ENCODE measurements around the gene RBL1. TPM values are rescaled to one million over a fixed set of nuclear protein-coding genes. Genes with fewer than 3 reads are reported as not detected.
"Not testable (repeated sequence)": the region's sequence is repeated elsewhere in the genome, so short reads cannot be mapped to it uniquely, and the experiment has no call there.

RBL1 gene
- total RNA-seq, 1 donor from 2014 or later = 3.4 TPM

DNA sequence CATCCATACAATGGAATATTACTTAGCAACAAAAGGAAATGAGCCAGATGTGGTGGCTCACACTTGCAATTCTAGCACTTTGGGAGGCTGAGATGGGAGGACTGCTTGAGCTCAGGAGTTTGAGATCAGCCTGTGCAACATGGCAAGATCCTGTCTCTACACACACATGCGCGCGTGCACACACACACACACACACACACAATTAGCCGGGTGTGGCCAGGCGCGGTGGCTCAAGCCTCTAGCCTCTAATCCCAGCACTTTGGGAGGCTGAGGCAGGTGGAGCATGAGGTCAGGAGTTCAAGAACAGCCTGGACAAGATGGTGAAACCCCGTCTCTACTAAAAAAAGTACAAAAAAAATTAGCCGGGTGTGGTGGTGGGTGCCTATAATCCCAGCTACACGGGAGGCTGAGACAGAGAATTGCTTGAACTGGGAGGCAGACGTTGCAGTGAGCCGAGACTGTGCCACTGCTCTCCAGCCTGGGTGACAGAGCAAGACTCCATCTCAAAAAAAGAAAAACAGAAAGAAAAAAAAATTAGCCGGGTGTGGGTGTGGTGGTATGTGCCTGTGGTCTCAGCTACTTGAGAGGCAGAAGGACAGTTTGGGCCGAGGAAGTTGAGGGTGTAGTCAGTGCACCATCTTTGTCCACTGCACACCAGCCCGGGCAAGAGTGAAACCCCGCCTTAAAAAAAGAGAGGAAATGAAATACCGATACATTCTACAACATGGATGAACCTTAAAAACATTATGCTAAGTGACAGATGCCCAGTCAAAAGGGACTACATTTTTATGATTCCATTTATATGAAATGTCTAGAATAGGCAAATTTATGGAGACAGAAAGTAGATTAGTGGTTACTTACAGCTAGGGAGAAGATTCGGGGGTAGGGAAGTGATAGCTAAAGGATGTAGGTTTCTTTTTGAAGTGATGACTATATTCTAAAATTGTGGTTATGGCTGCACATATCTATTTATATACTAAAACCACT is 52.5 kb downstream of the RBL1 start:
- H3K4me2 ChIP-seq (ENCODE audit: low read length) = no peak overlapping the region
- H3K4me3 Mint-ChIP-seq (ENCODE audit: unreplicated experiment) = no peak overlapping the region
- H3K4me1 ChIP-seq (ENCODE audit: insufficient read depth, low read length) = no peaks in the 10 kb centered on the region
- no peak overlapping the region for H3K27ac Mint-ChIP-seq (ENCODE audit: unreplicated experiment)
- H3K9me3 Mint-ChIP-seq (ENCODE audit: unreplicated experiment) = peaks cover 5% of the 10 kb centered on the region
- no peaks in the 10 kb centered on the region for H3K9me3 ChIP-seq (ENCODE audit: insufficient read depth, low read depth, low read length)
- no peaks in the 10 kb centered on the region for H3K4me1 Mint-ChIP-seq (ENCODE audit: low read depth, unreplicated experiment)
- H2AFZ ChIP-seq (ENCODE audit: low read depth, low read length) = no peak overlapping the region
- H3K27me3 Mint-ChIP-seq (ENCODE audit: low read depth, unreplicated experiment) = no peaks in the 10 kb centered on the region
- peaks cover 5% of the 10 kb centered on the region for H3K36me3 ChIP-seq (ENCODE audit: insufficient read depth, low read length)
- H3K79me2 ChIP-seq (ENCODE audit: insufficient read depth, low read length) = no peaks in the 10 kb centered on the region
- H3K4me3 ChIP-seq (ENCODE audit: insufficient read depth, low read depth, low read length) = no peak overlapping the region
- no peaks in the 10 kb centered on the region for H4K20me1 ChIP-seq (ENCODE audit: insufficient read depth, low read length)
- H3K27me3 ChIP-seq (ENCODE audit: insufficient read depth, low read length) = no peaks in the 10 kb centered on the region
- H3K9ac ChIP-seq (ENCODE audit: low read length) = no peak overlapping the region
- H3K27ac ChIP-seq (ENCODE audit: low read depth, low read length) = no peak overlapping the region
- DNase-seq (ENCODE audit: low read depth) (no peak), FAIRE-seq (no peak)
- peaks cover 5% of the 10 kb centered on the region for H3K36me3 Mint-ChIP-seq (ENCODE audit: low read depth, unreplicated experiment)
- no peak for TF ChIP-seq EZH2 (IDR thresholded peaks at IDR 0.05; ENCODE audit: insufficient read depth, low read length)
- TF ChIP-seq, protein P1, sequence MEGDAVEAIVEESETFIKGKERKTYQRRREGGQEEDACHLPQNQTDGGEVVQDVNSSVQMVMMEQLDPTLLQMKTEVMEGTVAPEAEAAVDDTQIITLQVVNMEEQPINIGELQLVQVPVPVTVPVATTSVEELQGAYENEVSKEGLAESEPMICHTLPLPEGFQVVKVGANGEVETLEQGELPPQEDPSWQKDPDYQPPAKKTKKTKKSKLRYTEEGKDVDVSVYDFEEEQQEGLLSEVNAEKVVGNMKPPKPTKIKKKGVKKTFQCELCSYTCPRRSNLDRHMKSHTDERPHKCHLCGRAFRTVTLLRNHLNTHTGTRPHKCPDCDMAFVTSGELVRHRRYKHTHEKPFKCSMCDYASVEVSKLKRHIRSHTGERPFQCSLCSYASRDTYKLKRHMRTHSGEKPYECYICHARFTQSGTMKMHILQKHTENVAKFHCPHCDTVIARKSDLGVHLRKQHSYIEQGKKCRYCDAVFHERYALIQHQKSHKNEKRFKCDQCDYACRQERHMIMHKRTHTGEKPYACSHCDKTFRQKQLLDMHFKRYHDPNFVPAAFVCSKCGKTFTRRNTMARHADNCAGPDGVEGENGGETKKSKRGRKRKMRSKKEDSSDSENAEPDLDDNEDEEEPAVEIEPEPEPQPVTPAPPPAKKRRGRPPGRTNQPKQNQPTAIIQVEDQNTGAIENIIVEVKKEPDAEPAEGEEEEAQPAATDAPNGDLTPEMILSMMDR (IDR thresholded peaks at IDR 0.05; ENCODE audit: insufficient read depth, low read depth, low read length) = no peak

DNA sequence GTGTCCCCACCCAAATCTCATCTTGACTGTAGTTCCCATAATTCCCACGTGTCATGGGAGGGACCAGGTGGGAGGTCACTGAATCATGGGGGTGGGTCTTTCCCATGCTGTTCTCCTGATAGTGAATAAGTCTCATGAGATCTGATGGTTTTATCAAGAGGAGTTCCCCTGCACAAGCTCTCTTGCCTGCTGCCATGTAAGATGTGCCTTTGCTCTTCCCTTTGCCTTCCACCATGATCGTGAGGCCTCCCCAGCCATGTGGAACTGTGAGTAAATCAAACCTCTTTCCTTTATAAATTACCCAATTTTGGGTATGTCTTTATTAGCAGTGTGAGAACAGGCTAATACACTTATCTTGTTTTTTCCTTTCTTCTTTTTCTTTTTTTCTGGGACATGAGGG is 56.4 kb downstream of the RBL1 start:
- not testable (repeated sequence) for H3K4me3 Mint-ChIP-seq (ENCODE audit: unreplicated experiment); H3K9me3 Mint-ChIP-seq (ENCODE audit: unreplicated experiment); H3K4me3 ChIP-seq (ENCODE audit: insufficient read depth, low read depth, low read length); H3K27me3 ChIP-seq (ENCODE audit: insufficient read depth, low read length); H3K4me1 Mint-ChIP-seq (ENCODE audit: low read depth, unreplicated experiment); H2AFZ ChIP-seq (ENCODE audit: low read depth, low read length); H3K79me2 ChIP-seq (ENCODE audit: insufficient read depth, low read length); H3K36me3 ChIP-seq (ENCODE audit: insufficient read depth, low read length); H3K9ac ChIP-seq (ENCODE audit: low read length); H3K9me3 ChIP-seq (ENCODE audit: insufficient read depth, low read depth, low read length); H3K4me2 ChIP-seq (ENCODE audit: low read length); H3K36me3 Mint-ChIP-seq (ENCODE audit: low read depth, unreplicated experiment); H3K27me3 Mint-ChIP-seq (ENCODE audit: low read depth, unreplicated experiment); H3K27ac ChIP-seq (ENCODE audit: low read depth, low read length); H4K20me1 ChIP-seq (ENCODE audit: insufficient read depth, low read length); FAIRE-seq; H3K27ac Mint-ChIP-seq (ENCODE audit: unreplicated experiment); DNase-seq (ENCODE audit: low read depth); H3K4me1 ChIP-seq (ENCODE audit: insufficient read depth, low read length)

DNA sequence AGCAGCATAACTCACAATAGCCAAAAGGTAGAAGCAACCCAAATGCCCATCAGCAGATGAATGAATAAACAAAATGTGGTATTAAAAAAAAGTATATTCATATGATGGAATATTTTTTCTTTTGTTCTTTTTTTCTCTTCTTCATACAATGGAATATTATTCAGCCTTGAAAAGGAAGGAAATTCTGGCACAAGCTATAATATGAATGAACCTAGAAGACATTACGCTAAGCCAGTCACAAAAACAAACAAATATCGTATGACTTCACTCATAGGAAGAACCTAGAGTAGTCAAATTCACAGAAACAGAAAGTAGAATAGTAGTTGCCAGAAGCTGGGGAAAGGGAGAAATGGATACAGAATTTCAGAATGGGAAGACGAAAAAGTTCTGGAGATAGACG is 63.7 kb downstream of the RBL1 start:
- Mint-ChIP-seq H3K27me3 (ENCODE audit: low read depth, unreplicated experiment) (no peaks in the 10 kb centered on the region), H3K4me3 (ENCODE audit: unreplicated experiment) (no peak overlapping the region), H3K27ac (ENCODE audit: unreplicated experiment) (no peak overlapping the region), H3K9me3 (ENCODE audit: unreplicated experiment) (no peaks in the 10 kb centered on the region), H3K4me1 (ENCODE audit: low read depth, unreplicated experiment) (no peaks in the 10 kb centered on the region), H3K36me3 (ENCODE audit: low read depth, unreplicated experiment) (no peaks in the 10 kb centered on the region)
- Histone ChIP-seq H3K9me3 (ENCODE audit: insufficient read depth, low read depth, low read length) (no peaks in the 10 kb centered on the region), H4K20me1 (ENCODE audit: insufficient read depth, low read length) (no peaks in the 10 kb centered on the region), H3K27me3 (ENCODE audit: insufficient read depth, low read length) (no peaks in the 10 kb centered on the region), H3K9ac (ENCODE audit: low read length) (no peak overlapping the region), H3K4me3 (ENCODE audit: insufficient read depth, low read depth, low read length) (no peak overlapping the region), H3K79me2 (ENCODE audit: insufficient read depth, low read length) (no peaks in the 10 kb centered on the region), H3K4me1 (ENCODE audit: insufficient read depth, low read length) (no peaks in the 10 kb centered on the region), H3K27ac (ENCODE audit: low read depth, low read length) (no peak overlapping the region), H3K4me2 (ENCODE audit: low read length) (no peak overlapping the region), H3K36me3 (ENCODE audit: insufficient read depth, low read length) (peaks cover 7% of the 10 kb centered on the region), H2AFZ (ENCODE audit: low read depth, low read length) (no peak overlapping the region)
- DNase-seq (ENCODE audit: low read depth) (no peak), FAIRE-seq (no peak)
- TF ChIP-seq EZH2 (IDR thresholded peaks at IDR 0.05; ENCODE audit: insufficient read depth, low read length) = no peak
- TF ChIP-seq, protein P1 (IDR thresholded peaks at IDR 0.05; ENCODE audit: insufficient read depth, low read depth, low read length) = no peak

Measured in astrocyte (in vitro differentiated cells and primary cell).